Suprapubic skin (tissue), 4 donors: ENCODE data around the gene RHBDF1.

Experiments
- EP300 ChIP-seq: sonication (generic); formaldehyde crosslinking; IDR thresholded peaks from one replicate; pipeline ENCODE4 v1.6.1; 2017; ENCODE audit warnings: antibody characterized with exemption
- POLR2AphosphoS5 ChIP-seq, 3 donors: sonication (generic); formaldehyde crosslinking; IDR thresholded peaks; one replicate each; pipeline ENCODE4 v1.6.1; 2017; ENCODE audit warnings: antibody characterized with exemption in 3 of 3
- TF ChIP-seq, protein P1 (sequence below), 2 donors: fragments of 200-600 bp in 1 of 2; fragments of 450-650 bp in 1 of 2; sonication (generic) in 1 of 2; IDR thresholded peaks; one replicate each; pipeline ENCODE4 v1.5.1; 2016 to 2019; ENCODE audit warnings: antibody characterized with exemption in 2 of 2, mild to moderate bottlenecking in 1 of 2, moderate library complexity in 1 of 2

DNA sequence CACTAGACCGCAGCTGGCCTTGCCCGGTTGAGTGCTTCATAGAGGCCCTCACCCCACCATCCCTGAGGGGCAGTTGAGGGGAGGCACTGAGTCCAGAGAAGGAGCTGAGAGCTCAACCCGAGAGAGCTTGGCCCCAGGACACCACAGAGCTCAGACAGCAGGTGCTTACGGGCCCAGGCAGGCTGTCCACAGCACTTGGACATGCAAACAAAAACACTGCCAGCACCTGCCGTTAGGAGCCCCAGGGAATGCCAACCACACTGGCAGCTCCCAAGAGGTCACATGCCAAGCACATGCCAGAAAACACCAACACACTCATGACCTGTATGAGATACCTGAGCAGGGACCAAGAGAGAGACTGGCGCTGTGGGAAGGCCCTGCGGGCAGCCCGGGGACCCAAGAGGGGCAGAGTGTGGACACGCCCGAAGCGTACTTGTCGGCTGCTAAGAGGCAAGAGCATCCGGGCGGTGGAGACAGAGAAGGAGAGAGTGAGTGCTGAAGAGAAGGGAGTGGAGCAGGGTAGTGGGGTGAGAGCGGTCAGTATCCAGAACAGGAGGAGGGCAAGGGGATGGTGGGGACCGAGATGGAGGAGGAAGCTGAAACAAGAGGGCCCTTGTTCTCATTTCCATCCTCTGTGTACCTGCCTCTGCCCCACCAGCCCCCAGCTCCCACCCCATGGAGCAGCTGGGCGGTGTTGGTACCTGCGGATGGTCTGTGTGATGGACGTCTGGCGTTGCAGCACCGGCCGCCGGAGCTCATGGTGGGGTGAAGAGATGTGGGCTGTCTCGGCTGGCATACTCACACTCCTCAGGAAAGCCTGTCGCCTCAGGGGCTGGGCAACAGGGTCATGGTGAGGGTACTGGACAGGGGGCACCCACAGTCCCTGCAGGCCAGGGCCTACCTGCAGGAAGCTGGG is 8.2 kb downstream of the RHBDF1 start:
- TF ChIP-seq POLR2AphosphoS5 (IDR thresholded peaks at IDR 0.05), result no peak
- TF ChIP-seq EP300, result no peak
- TF ChIP-seq, protein P1, sequence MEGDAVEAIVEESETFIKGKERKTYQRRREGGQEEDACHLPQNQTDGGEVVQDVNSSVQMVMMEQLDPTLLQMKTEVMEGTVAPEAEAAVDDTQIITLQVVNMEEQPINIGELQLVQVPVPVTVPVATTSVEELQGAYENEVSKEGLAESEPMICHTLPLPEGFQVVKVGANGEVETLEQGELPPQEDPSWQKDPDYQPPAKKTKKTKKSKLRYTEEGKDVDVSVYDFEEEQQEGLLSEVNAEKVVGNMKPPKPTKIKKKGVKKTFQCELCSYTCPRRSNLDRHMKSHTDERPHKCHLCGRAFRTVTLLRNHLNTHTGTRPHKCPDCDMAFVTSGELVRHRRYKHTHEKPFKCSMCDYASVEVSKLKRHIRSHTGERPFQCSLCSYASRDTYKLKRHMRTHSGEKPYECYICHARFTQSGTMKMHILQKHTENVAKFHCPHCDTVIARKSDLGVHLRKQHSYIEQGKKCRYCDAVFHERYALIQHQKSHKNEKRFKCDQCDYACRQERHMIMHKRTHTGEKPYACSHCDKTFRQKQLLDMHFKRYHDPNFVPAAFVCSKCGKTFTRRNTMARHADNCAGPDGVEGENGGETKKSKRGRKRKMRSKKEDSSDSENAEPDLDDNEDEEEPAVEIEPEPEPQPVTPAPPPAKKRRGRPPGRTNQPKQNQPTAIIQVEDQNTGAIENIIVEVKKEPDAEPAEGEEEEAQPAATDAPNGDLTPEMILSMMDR (IDR thresholded peaks at IDR 0.05), result no peak
